Esophagus muscularis mucosa (tissue), 4 donors: ENCODE data around the gene BRF1. TPM values are rescaled to one million over a fixed set of nuclear protein-coding genes. Genes with fewer than 3 reads are reported as not detected.
"Not testable (repeated sequence)": the region's sequence is repeated elsewhere in the genome, so short reads cannot be mapped to it uniquely, and the experiment has no call there.

Experiments used
- DNase-seq: peaks from one replicate; pipeline ENCODE4 v3.0.0-alpha.2; 2017; ENCODE audit errors: extremely low spot score
- H3K27ac ChIP-seq, 4 donors: fragments of 200-600 bp; sonication (generic); replicated peaks in 1 of 4; 1 replicate in 3 of 4; 2 replicates in 1 of 4; pipeline ENCODE4 v1.5.1; 2016 to 2019; ENCODE audit warnings: mild to moderate bottlenecking in 1 of 4
- H3K27me3 ChIP-seq, 4 donors: fragments of 200-600 bp; sonication (generic); one replicate each; pipeline versions ENCODE4 v1.5.1 to v1.6.0; 2016 to 2019
- H3K36me3 ChIP-seq, 4 donors: fragments of 200-600 bp; sonication (generic); one replicate each; pipeline ENCODE4 v1.5.1; 2016 to 2019
- H3K4me1 ChIP-seq, 4 donors: fragments of 200-600 bp; sonication (generic); one replicate each; pipeline ENCODE4 v1.5.1; 2016 to 2019
- H3K4me3 ChIP-seq, 4 donors: fragments of 200-600 bp; sonication (generic); 1 replicate in 2 of 4; 2 replicates in 2 of 4; pipeline ENCODE4 v1.5.1; 2016 to 2019; ENCODE audit warnings: mild to moderate bottlenecking in 4 of 4, moderate library complexity in 1 of 4
- H3K9me3 ChIP-seq, 4 donors: fragments of 200-600 bp; sonication (generic); 1 replicate in 3 of 4; 2 replicates in 1 of 4; pipeline ENCODE4 v1.5.1; 2016 to 2019
- CTCF ChIP-seq, 3 experiments: fragments of 200-600 bp in 2 of 3; fragments of 450-650 bp in 1 of 3; sonication (generic) in 2 of 3; IDR thresholded peaks; one replicate each; pipeline ENCODE4 v1.5.1; 2017 to 2019; ENCODE audit warnings: antibody characterized with exemption in 3 of 3, mild to moderate bottlenecking in 2 of 3, moderate library complexity in 1 of 3
- EP300 ChIP-seq: sonication (generic); formaldehyde crosslinking; IDR thresholded peaks from one replicate; pipeline ENCODE4 v1.6.1; 2017; ENCODE audit warnings: antibody characterized with exemption
- POLR2A ChIP-seq: fragments of 450-650 bp; IDR thresholded peaks from one replicate; pipeline ENCODE4 v1.6.1; 2017; ENCODE audit warnings: antibody characterized with exemption, moderate library complexity, mild to moderate bottlenecking, low read depth
- POLR2AphosphoS5 ChIP-seq, 2 donors: sonication (generic); formaldehyde crosslinking; IDR thresholded peaks; one replicate each; pipeline ENCODE4 v1.6.1; 2017; ENCODE audit warnings: antibody characterized with exemption in 2 of 2
- WGBS: methylation state at CpG from one replicate; pipeline ENCODE4 v1.1.5; 2018; 5-methylcytosine and 5-hydroxymethylcytosine counted together
- intact Hi-C: fragments of 100-400 bp; cut with DNase I; formaldehyde crosslinking; loops from one replicate; pipeline ENCODE4 v1.15.1; 2023
- total RNA-seq, 4 donors: library from RNA; depleted of rRNA; stranded (reverse); fragments of >200 nt; gene quantifications; one replicate each; pipeline versions ENCODE4 v1.1.0 to v1.2.1, GENCODE V29; 2016

Gene BRF1
- total RNA-seq, 4 donors from 2014 or later: 23.0 to 47.3 (median 41.4) TPM

- 94% methylated on average over 15 of the region's 21 CpGs for WGBS
- no peak overlapping the region for H3K4me3 ChIP-seq
- peaks cover 5 to 29% (median 24%) of the 10 kb centered on the region in 4 donors for H3K4me1 ChIP-seq
- H3K36me3 ChIP-seq: peaks cover 0 to 29% (median 11%) of the 10 kb centered on the region in 4 donors
- H3K27me3 ChIP-seq: no peaks in the 10 kb centered on the region
- intact Hi-C loops: loop anchor here (5.0 kb wide), 1 partner anchor 78 kb away; no protein-coding TSS in a partner anchor
- H3K27ac ChIP-seq: no peak overlapping the region
- DNase-seq: no peak
- no peak for TF ChIP-seq POLR2AphosphoS5 (IDR thresholded peaks at IDR 0.05)
- no peak for TF ChIP-seq CTCF (IDR thresholded peaks at IDR 0.05)
- TF ChIP-seq POLR2A: no peak
- TF ChIP-seq EP300: no peak
- H3K9me3 ChIP-seq: no peaks in the 10 kb centered on the region
Measured at GRCh38 chr14:105280525-105280924, 20.3 kb downstream of the BRF1 start.

- WGBS: 92% methylated on average over 18 of the region's 18 CpGs
Measured at GRCh38 chr14:105279642-105280361, 21.0 kb downstream of the BRF1 start.

GRCh38 chr14:105277448-105277847 is 23.4 kb downstream of the BRF1 start:
- WGBS: 87% methylated on average over 2 of the region's 4 CpGs

More at GRCh38 chr14:105279642-105280361, 21.0 kb downstream of the BRF1 start:
- Histone ChIP-seq H3K9me3 (no peaks in the 10 kb centered on the region), H3K27me3 (no peaks in the 10 kb centered on the region), H3K36me3 (peaks cover 0 to 24% (median 11%) of the 10 kb centered on the region in 4 donors), H3K4me1 (peaks cover 5 to 35% (median 30%) of the 10 kb centered on the region in 4 donors), H3K27ac (no peak overlapping the region), H3K4me3 (no peak overlapping the region)
- DNase-seq: no peak
- no peak for TF ChIP-seq EP300
- no peak for TF ChIP-seq POLR2A
- TF ChIP-seq POLR2AphosphoS5 (IDR thresholded peaks at IDR 0.05): no peak
- no peak for TF ChIP-seq CTCF (IDR thresholded peaks at IDR 0.05)
- intact Hi-C loops: loop anchor here (5.0 kb wide), 1 partner anchor 78 kb away; no protein-coding TSS in a partner anchor

GRCh38 chr14:105275267-105275946 is 25.4 kb downstream of the BRF1 start:
- Histone ChIP-seq H3K4me1 (peaks cover 0 to 16% (median 13%) of the 10 kb centered on the region in 4 donors), H3K27ac (no peak overlapping the region), H3K9me3 (no peaks in the 10 kb centered on the region), H3K27me3 (no peaks in the 10 kb centered on the region), H3K36me3 (peaks cover 0 to 19% (median 12%) of the 10 kb centered on the region in 4 donors), H3K4me3 (no peak overlapping the region)
- TF ChIP-seq POLR2A (no peak), POLR2AphosphoS5 (IDR thresholded peaks at IDR 0.05) (no peak), EP300 (no peak), CTCF (IDR thresholded peaks at IDR 0.05) (no peak)
- 69% methylated on average over 16 of the region's 16 CpGs for WGBS
- no peak for DNase-seq
- intact Hi-C loops: no loop called here

More at GRCh38 chr14:105277448-105277847, 23.4 kb downstream of the BRF1 start:
- H3K27ac ChIP-seq, DNase-seq, H3K27me3 ChIP-seq, H3K4me3 ChIP-seq, intact Hi-C loops, H3K9me3 ChIP-seq: not testable (repeated sequence)
- Histone ChIP-seq H3K4me1 (peaks cover 5 to 29% (median 26%) of the 10 kb centered on the region in 4 donors), H3K36me3 (peaks cover 0 to 14% (median 6%) of the 10 kb centered on the region in 4 donors)

GRCh38 chr14:105274637-105275036 is 26.2 kb downstream of the BRF1 start:
- H3K4me3 ChIP-seq: no peak overlapping the region
- TF ChIP-seq POLR2A (no peak), POLR2AphosphoS5 (IDR thresholded peaks at IDR 0.05) (no peak), EP300 (no peak), CTCF (IDR thresholded peaks at IDR 0.05) (no peak)
- no peak for DNase-seq
- peaks cover 0 to 16% (median 13%) of the 10 kb centered on the region in 4 donors for H3K4me1 ChIP-seq
- H3K27ac ChIP-seq: no peak overlapping the region
- H3K36me3 ChIP-seq: peaks cover 0 to 21% (median 11%) of the 10 kb centered on the region in 4 donors
- no peaks in the 10 kb centered on the region for H3K9me3 ChIP-seq
- H3K27me3 ChIP-seq: no peaks in the 10 kb centered on the region
- 100% methylated on average over 4 of the region's 6 CpGs for WGBS
- intact Hi-C loops: no loop called here
